Measurements from ENCODE around the gene MTIF3. TPM values are rescaled to one million over a fixed set of nuclear protein-coding genes. Genes with fewer than 3 reads are reported as not detected.

The MTIF3 gene
- total and polyA plus RNA-seq, 2 donors (not counting 1 experiment from before 2014, with no cell fraction given): 86.8 to 171 TPM

DNA sequence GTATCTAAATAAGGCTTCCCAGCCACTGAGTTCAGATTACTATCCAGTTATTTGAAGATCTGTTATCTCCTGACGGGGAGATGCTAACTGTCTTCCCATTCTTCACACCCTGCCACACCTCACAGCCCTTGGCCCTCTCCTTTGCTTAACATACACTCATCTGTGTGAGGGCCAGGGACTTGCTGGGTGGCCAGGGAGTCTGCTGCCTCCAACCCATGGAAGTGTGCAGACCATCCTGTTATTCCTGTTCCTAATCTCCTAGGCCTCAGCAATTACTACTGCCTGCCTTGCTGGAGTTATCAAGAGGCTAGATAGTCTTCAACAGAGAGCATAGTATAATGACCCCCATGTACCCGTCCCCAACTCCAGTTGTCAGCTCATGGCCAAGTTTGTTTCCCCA is 62.1 kb downstream of the MTIF3 start:
- ChIA-PET CTCF (interaction anchor here (0.9 to 1.1 kb wide), 2 partner anchors 11 to 27 kb away, joined by 3 to 4 read pairs; no protein-coding TSS in a partner anchor), POLR2A (interaction anchor here (0.5 kb wide), 1 partner anchor 8 kb away, joined by 10 read pairs; no protein-coding TSS in a partner anchor)
- intact Hi-C loops (cut with micrococcal nuclease): no loop called here
- Mint-ChIP-seq H3K4me3 (no peak overlapping the region), H3K27me3 (peaks cover 6% of the 10 kb centered on the region), H3K27ac (no peak overlapping the region), H3K9me3 (ENCODE audit: insufficient read depth) (no peaks in the 10 kb centered on the region), H3K4me1 (no peaks in the 10 kb centered on the region)
- H3K4me1 ChIP-seq (ENCODE audit: control insufficient read depth in 2 of 2, insufficient read depth in 2 of 2, low read length in 2 of 2): no peaks in the 10 kb centered on the region
- H3K36me3 ChIP-seq (replicated peaks in 1 of 2; ENCODE audit: control extremely low read depth in 1 of 2, control insufficient read depth in 1 of 2, extremely low read depth in 1 of 2, insufficient read depth in 2 of 2, low read length in 1 of 2): no peaks in the 10 kb centered on the region
- DNase-seq (no peak), ATAC-seq (ENCODE audit: low read depth) (no peak)
- no peaks in the 10 kb centered on the region for H3K9me3 ChIP-seq (ENCODE audit: control extremely low read depth in 1 of 3, control insufficient read depth in 2 of 3, insufficient read depth in 1 of 3, low read length in 2 of 3)
- H3K9ac ChIP-seq (ENCODE audit: low read length): no peak overlapping the region
- H4K20me1 ChIP-seq (ENCODE audit: control insufficient read depth, insufficient read depth, low read length, poor library complexity, severe bottlenecking): no peaks in the 10 kb centered on the region
- peaks cover 0 to 2% (median 0%) of the 10 kb centered on the region in 4 experiments for H3K27me3 ChIP-seq (replicated peaks in 1 of 4; ENCODE audit: control extremely low read depth in 1 of 4, control insufficient read depth in 3 of 4, insufficient read depth in 4 of 4, low read length in 3 of 4)
- H3K79me2 ChIP-seq (ENCODE audit: control insufficient read depth, insufficient read depth, low read length): no peaks in the 10 kb centered on the region
- H2AFZ ChIP-seq (ENCODE audit: insufficient read depth, low read depth, low read length, poor library complexity, severe bottlenecking): no peak overlapping the region
- no peak overlapping the region for H3K4me2 ChIP-seq (replicated peaks; ENCODE audit: low read depth, low read length, poor library complexity, severe bottlenecking)
- WGBS (ENCODE audit: insufficient coverage): 100% methylated on average over 1 of the region's 2 CpGs
- H3K4me3 ChIP-seq (ENCODE audit: control extremely low read depth in 1 of 5, extremely low read depth in 1 of 5, insufficient read depth in 1 of 5, low read depth in 2 of 5, low read length in 4 of 5): no peak overlapping the region
- no peak overlapping the region for H3K27ac ChIP-seq (ENCODE audit: low read length in 2 of 2)
- TF ChIP-seq EZH2 (IDR thresholded peaks at IDR 0.05; ENCODE audit: borderline replicate concordance, insufficient read depth, low read depth, low read length, poor library complexity, severe bottlenecking) (no peak), CTCF (IDR thresholded peaks at IDR 0.05) (no peak)

Small RNAs within 50 kb of the gene (small RNA-seq; reads per million reads assigned to genes)
- not detected for gene RNU6-63P (ENCODE audit: insufficient read length, low read depth, low replicate concordance)
- not detected for gene RNY1P1 (ENCODE audit: insufficient read length, low read depth, low replicate concordance)

Other genes with a start within 250 kb of the MTIF3 start
- gene RPL21, start 199.0 kb downstream of the MTIF3 start, total RNA-seq: 1,840 and 1,937 TPM in 2 replicates
- gene RPL21, start 199.0 kb downstream of the MTIF3 start, polyA plus RNA-seq: 1,995 and 2,245 TPM in 2 replicates
- gene RASL11A, start 179.7 kb downstream of the MTIF3 start, total RNA-seq: 0.89 and 1.0 TPM in 2 replicates
- gene RASL11A, start 179.7 kb downstream of the MTIF3 start, polyA plus RNA-seq: 3.1 and 4.8 TPM in 2 replicates
- gene GTF3A, start 25.9 kb downstream of the MTIF3 start, total RNA-seq: 114 and 122 TPM in 2 replicates
- 158 and 169 TPM in 2 replicates for gene GTF3A, start 25.9 kb downstream of the MTIF3 start, polyA plus RNA-seq
- gene LNX2, start 170.0 kb upstream of the MTIF3 start, total RNA-seq: 10.0 and 10.9 TPM in 2 replicates
- gene LNX2, start 170.0 kb upstream of the MTIF3 start, polyA plus RNA-seq: 2.9 and 3.7 TPM in 2 replicates
- gene POLR1D, start 171.3 kb upstream of the MTIF3 start, total RNA-seq: 129 and 130 TPM in 2 replicates
- gene POLR1D, start 171.3 kb upstream of the MTIF3 start, polyA plus RNA-seq: 144 and 175 TPM in 2 replicates